ENCODE results near the gene NLRP9.

GRCh38 chr19:55697698-55698097, 40.5 kb downstream of the NLRP9 start:
- TF ChIP-seq MAX (IDR thresholded peaks at IDR 0.05) (no peak), CBX8 (IDR thresholded peaks at IDR 0.05; ENCODE audit: borderline replicate concordance, low read depth, low read length) (no peak), TBP (IDR thresholded peaks at IDR 0.05; ENCODE audit: low read depth, low read length) (no peak), SIN3A (conservative IDR thresholded peaks at IDR 0.05 in 1 of 2, IDR thresholded peaks at IDR 0.05 in 1 of 2; ENCODE audit: low read depth in 1 of 2, low read length in 2 of 2) (no peak), CTCF (IDR thresholded peaks at IDR 0.05; ENCODE audit: control extremely low read depth in 1 of 3, insufficient read depth in 1 of 3, low read depth in 1 of 3, low read length in 3 of 3) (no peak), ATF2 (IDR thresholded peaks at IDR 0.05; ENCODE audit: low read length) (no peak), NANOG (IDR thresholded peaks at IDR 0.05; ENCODE audit: insufficient read depth, low read depth, low read length, poor library complexity, severe bottlenecking) (no peak), HDAC6 (IDR thresholded peaks at IDR 0.05; ENCODE audit: low read depth, low read length) (no peak), CHD2 (IDR thresholded peaks at IDR 0.05; ENCODE audit: low read length) (no peak), KDM5A (IDR thresholded peaks at IDR 0.05; ENCODE audit: low read length) (no peak), ZNF274 (IDR thresholded peaks at IDR 0.05; ENCODE audit: borderline replicate concordance, extremely low read depth, low read length) (no peak), POLR2AphosphoS5 (IDR thresholded peaks at IDR 0.05; ENCODE audit: low read depth, low read length) (no peak), EGR1 (IDR thresholded peaks at IDR 0.05; ENCODE audit: borderline replicate concordance, low read depth, low read length) (no peak), ATF3 (IDR thresholded peaks at IDR 0.05; ENCODE audit: insufficient read depth, low read depth, low read length) (no peak)

Data from H1 (cell line).